KG1 (cell line): ENCODE data around the gene C5orf47.

Source experiments
- DNase-seq: peaks from one replicate; lab custom pipeline; 2025; lab: John Stamatoyannopoulos, UW

C5orf47 gene

GRCh38 chr5:174044466-174045254 lies 55.7 kb downstream of the C5orf47 start:
- DNase-seq: no peak

- peak; percentile 79 for DNase-seq
Measured at GRCh38 chr5:174045470-174046025, 56.6 kb downstream of the C5orf47 start, which contains the start of gene NSG2. Gene NSG2 (plus strand): TSS chr5:174045706. CDS start chr5:174046756, 1,050 bp downstream.

GRCh38 chr5:174046558-174046957 lies 57.6 kb downstream of the C5orf47 start:
- no peak for DNase-seq

GRCh38 chr5:174047472-174048099 lies 58.6 kb downstream of the C5orf47 start:
- no peak for DNase-seq

GRCh38 chr5:174052636-174053035 lies 63.7 kb downstream of the C5orf47 start:
- DNase-seq: no peak

- DNase-seq: no peak
Measured at GRCh38 chr5:174053905-174054304, 64.9 kb downstream of the C5orf47 start.
